Karpas-422 (cell line): ENCODE data around the gene GFOD2. TPM values are rescaled to one million over a fixed set of nuclear protein-coding genes. Genes with fewer than 3 reads are reported as not detected.
"Not testable (repeated sequence)": the region's sequence is repeated elsewhere in the genome, so short reads cannot be mapped to it uniquely, and the experiment has no call there.

Source experiments
- DNase-seq: peaks from one replicate; pipeline ENCODE4 v3.0.0-alpha.2; 2015
- H2AFZ ChIP-seq: fragments of 200-600 bp; sonication (generic); 2 replicates; pipeline ENCODE4 v1.6.1; 2014; ENCODE audit warnings: antibody characterized with exemption, low read length, mixed read lengths
- H3K27ac ChIP-seq: fragments of 200-600 bp; sonication (generic); 2 replicates; pipeline ENCODE4 v1.5.1; 2014; ENCODE audit warnings: mild to moderate bottlenecking, low read length, moderate library complexity
- H3K27me3 ChIP-seq: fragments of 200-600 bp; sonication (generic); 2 replicates; pipeline ENCODE4 v1.6.1; 2014; ENCODE audit warnings: low read length, mixed read lengths
- H3K36me3 ChIP-seq: fragments of 200-600 bp; sonication (generic); 2 replicates; pipeline ENCODE4 v1.6.1; 2014; ENCODE audit warnings: low read length, mixed read lengths; ENCODE audit not compliant: insufficient read depth
- H3K4me1 ChIP-seq: fragments of 200-600 bp; sonication (generic); 2 replicates; pipeline ENCODE4 v1.6.1; 2014; ENCODE audit warnings: mild to moderate bottlenecking, low read length, mixed read lengths
- H3K4me2 ChIP-seq: fragments of 200-600 bp; sonication (generic); 2 replicates; pipeline ENCODE4 v1.6.1; 2014; ENCODE audit warnings: low read length, low read depth, mild to moderate bottlenecking; ENCODE audit not compliant: poor library complexity, severe bottlenecking
- H3K4me3 ChIP-seq: fragments of 200-600 bp; sonication (generic); 2 replicates; pipeline ENCODE4 v1.5.1; 2014; ENCODE audit warnings: mild to moderate bottlenecking, antibody characterized with exemption, low read length, mixed read lengths
- H3K79me2 ChIP-seq: fragments of 200-600 bp; sonication (generic); 2 replicates; pipeline ENCODE4 v1.6.1; 2014; ENCODE audit warnings: mild to moderate bottlenecking, low read length, mixed read lengths
- H3K9ac ChIP-seq: fragments of 200-600 bp; sonication (generic); 2 replicates; pipeline ENCODE4 v1.6.0; 2014; ENCODE audit warnings: low read length
- H3K9me2 ChIP-seq: fragments of 200-600 bp; sonication (generic), shearing (Covaris generic); replicated peaks from 2 replicates; pipeline ENCODE4 v1.6.0; 2014; ENCODE audit warnings: mild to moderate bottlenecking, low read length, moderate library complexity; ENCODE audit not compliant: insufficient read depth
- H3K9me3 ChIP-seq: fragments of 300-700, 200-600 bp; sonication (generic); 2 replicates; pipeline ENCODE4 v1.6.1; 2014; ENCODE audit warnings: low read length, mixed read lengths
- H4K20me1 ChIP-seq: fragments of 200-600 bp; sonication (generic); 2 replicates; pipeline ENCODE4 v1.6.1; 2014; ENCODE audit warnings: mild to moderate bottlenecking, antibody characterized with exemption, low read length, low read depth; ENCODE audit not compliant: insufficient read depth
- total RNA-seq: library from RNA; depleted of rRNA; stranded (reverse); fragments of >200 nt; shearing (Covaris generic); gene quantifications from 2 replicates; pipeline ENCODE4 v1.2.3, GENCODE V29; 2014; ENCODE audit warnings: low replicate concordance

The GFOD2 gene
- total RNA-seq, 1 experiment from 2014 or later = 12.9 TPM

DNA sequence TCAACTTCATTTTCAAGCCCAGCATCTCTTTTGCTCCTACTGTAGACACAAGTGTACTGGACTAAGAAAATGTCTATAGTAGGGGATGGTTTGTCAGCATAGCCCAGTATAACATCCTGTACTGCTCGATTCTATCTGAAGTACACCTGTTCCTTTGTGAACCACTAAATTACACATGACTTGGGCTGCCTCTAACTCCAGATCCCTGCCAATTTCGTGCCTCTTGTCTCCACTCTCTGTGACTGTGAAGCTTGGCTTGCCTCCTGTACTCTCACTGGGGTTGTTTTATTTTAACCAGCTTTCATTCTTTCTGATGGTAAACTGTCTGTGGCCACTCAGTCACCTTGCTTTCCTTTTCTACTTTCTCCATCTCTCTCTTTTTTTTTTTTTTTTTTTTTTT is 24.5 kb downstream of the GFOD2 start:
- Histone ChIP-seq H3K4me3 (no peak overlapping the region), H3K9ac (no peak overlapping the region), H3K4me1 (peaks cover 9% of the 10 kb centered on the region), H3K27me3 (no peaks in the 10 kb centered on the region), H3K9me2 (no peaks in the 10 kb centered on the region), H3K79me2 (peaks cover 99% of the 10 kb centered on the region), H3K9me3 (no peaks in the 10 kb centered on the region), H3K4me2 (no peak overlapping the region), H3K27ac (no peak overlapping the region), H4K20me1 (0 out of 2 replicates have a peak, but pooled peaks cover 11% of the 10 kb centered on the region), H3K36me3 (peaks cover 8% of the 10 kb centered on the region), H2AFZ (no peak overlapping the region)
- DNase-seq = no peak

DNA sequence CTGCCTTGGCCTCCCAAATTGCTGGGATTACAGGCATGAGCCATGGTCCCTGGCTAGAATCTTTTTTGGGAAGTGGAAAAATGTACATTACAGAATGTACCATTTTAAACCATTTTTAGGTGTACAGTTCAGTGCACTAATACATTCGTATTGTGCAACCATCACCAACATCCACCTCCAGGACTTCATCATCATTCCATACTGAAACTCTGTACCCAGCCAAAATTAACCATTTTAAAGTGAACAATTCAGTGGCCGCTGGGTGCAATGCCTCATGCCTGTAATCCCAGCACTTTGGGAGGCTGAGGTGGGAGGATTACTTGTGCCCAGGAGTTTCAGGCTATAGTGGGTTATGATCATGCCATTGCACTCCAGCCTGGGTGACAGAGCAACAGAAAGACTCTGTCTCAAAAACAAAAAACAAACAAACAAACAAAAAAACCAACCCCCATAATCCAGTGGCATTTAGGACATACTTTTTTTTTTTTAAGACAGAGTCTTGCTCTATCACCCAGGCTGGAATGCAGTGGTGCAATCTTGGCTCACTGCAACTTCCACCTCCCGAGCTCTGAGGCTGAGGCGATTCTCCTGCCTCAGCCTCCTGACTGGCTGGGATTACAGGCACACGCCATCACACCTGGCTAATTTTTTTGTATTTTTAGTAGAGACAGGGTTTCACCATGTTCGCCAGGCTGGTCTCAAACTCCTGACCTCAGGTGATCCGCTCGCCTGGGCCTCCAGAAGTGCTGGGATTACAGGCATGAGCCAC is 25.4 kb downstream of the GFOD2 start:
- DNase-seq, H3K36me3 ChIP-seq: not testable (repeated sequence)
- 0 out of 2 replicates have a peak, but pooled peaks cover 11% of the 10 kb centered on the region for H4K20me1 ChIP-seq

DNA sequence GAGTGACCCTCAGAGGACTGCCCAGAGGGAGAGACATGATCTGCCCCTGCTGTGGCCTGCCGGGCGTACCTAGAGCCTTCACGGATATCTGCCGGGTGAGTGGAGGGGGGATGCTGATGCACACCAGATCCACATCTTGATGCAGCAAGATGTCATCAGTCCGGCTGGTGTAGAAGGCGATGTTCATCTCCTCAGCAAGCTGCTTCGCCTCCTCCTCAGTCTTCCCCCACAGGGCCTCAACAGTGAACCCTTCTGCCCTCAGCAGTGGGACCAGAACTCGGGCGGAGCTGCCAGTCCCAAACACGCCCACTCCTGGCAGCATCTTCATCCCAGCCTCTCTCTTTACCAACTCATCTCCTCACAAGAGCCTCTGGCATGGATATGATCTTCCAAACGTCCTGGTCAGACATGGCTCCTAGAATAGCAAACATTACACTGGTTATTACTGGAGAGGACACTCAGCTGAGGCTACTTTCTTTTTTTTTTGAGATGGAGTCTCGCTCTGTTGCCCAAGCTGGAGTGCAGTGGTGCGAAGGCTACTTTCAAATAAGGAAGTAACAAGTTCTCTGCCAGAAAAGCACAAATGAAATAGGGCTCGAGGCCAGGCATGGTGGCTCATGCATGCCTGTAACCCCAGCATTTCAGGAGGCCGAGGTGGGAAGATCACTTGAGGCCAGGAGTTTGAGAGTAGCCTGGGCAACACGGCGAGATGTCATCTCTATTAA is 33.6 kb downstream of the GFOD2 start:
- H4K20me1 ChIP-seq = peaks cover 10% of the 10 kb centered on the region; the same call in 1 of the 2 replicates
- peak; percentile 85 for DNase-seq
- H3K27me3 ChIP-seq = no peaks in the 10 kb centered on the region
- no peaks in the 10 kb centered on the region for H3K9me2 ChIP-seq
- peak overlapping the region; percentile 38 for H3K4me2 ChIP-seq
- no peaks in the 10 kb centered on the region for H3K9me3 ChIP-seq
- peaks cover 81% of the 10 kb centered on the region for H3K79me2 ChIP-seq
- no peak overlapping the region for H2AFZ ChIP-seq
- H3K9ac ChIP-seq = no peak overlapping the region; the same call in 1 of the 2 replicates
- H3K27ac ChIP-seq = peak overlapping the region; percentile 86
- H3K36me3 ChIP-seq = peaks cover 27% of the 10 kb centered on the region
- peaks cover 30% of the 10 kb centered on the region for H3K4me1 ChIP-seq
- H3K4me3 ChIP-seq = no peak overlapping the region

More for the DNA sequence above, 25.4 kb downstream of the GFOD2 start:
- H3K4me2 ChIP-seq, H3K9me2 ChIP-seq, H2AFZ ChIP-seq, H3K9me3 ChIP-seq, H3K27me3 ChIP-seq, H3K27ac ChIP-seq, H3K4me1 ChIP-seq, H3K4me3 ChIP-seq, H3K9ac ChIP-seq: not testable (repeated sequence)
- peaks cover 95% of the 10 kb centered on the region for H3K79me2 ChIP-seq

DNA sequence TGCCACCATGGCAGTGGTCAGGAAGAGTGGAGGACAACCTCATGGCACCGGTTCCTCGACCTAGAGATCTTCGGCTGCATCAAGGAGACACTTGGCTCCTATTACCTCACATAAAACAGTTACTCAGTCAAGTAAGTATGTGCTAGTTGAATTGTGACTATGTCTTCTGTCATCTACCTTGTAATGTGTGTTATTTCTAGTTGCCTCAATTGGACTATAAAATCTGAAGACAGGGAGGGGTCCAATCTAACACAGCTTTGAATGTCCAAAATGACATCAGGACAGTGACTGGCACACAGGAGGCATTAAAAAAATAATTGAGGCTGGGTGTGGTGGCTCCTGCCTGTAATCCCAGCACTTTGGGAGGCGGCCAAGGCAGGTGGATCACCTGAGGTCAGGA is 35.3 kb downstream of the GFOD2 start:
- Histone ChIP-seq H3K9me3 (no peaks in the 10 kb centered on the region), H4K20me1 (peaks cover 10% of the 10 kb centered on the region; the same call in 1 of the 2 replicates), H3K27ac (no peak overlapping the region), H3K27me3 (no peaks in the 10 kb centered on the region), H3K79me2 (peaks cover 71% of the 10 kb centered on the region), H3K9ac (no peak overlapping the region), H3K4me2 (no peak overlapping the region), H3K4me1 (peaks cover 30% of the 10 kb centered on the region), H3K4me3 (no peak overlapping the region), H3K9me2 (no peaks in the 10 kb centered on the region), H3K36me3 (peaks cover 24% of the 10 kb centered on the region), H2AFZ (no peak overlapping the region)
- DNase-seq = no peak

DNA sequence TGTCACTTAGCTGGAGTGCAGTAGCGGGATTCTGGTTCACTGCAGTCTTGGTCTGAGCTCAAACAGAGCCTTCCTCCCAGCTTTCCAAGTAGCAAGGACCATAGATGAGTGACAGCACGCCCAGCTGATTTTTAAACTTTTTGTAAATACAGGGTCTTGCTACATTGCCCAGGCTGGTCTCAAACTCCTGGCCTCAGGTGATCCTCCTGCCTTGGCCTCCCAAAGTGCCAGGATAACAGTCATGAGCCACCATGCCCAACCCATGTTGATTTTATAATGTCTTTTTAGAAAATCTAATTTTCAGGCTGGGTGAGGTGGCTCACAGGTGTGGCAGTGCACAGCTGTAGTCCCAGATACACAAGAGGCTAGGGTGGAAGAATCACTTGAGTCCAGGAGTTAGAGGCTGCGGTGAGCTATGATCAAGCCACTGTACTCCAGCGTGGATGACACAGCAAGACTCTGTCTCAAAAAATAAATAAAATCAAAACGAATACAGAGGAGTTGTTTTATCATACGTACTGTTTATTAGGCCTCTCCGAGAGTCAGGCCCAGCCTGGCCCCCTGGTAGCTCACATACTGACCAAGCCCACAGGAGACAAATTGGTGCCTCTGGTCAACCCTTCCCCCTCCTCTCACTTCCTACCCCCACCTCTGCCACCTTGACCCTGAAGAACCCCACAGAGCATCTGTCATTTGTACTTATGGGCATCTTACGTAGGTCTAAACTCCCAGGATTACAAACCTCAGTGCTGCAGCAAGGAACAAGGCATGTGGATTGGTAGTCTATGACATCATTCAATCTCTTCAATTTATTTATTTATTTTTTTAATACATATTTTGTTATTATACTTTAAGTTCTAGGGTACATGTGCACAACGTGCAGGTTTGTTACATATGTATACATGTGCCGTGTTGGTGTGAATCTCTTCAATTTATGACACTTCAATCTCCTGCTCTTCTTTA is 38.9 kb downstream of the GFOD2 start:
- Histone ChIP-seq H3K9me2 (no peaks in the 10 kb centered on the region), H3K27ac (no peak overlapping the region), H3K27me3 (no peaks in the 10 kb centered on the region), H3K4me1 (peaks cover 5% of the 10 kb centered on the region), H3K9me3 (no peaks in the 10 kb centered on the region), H3K9ac (no peak overlapping the region), H4K20me1 (peaks cover 5% of the 10 kb centered on the region; the same call in 1 of the 2 replicates), H3K79me2 (peaks cover 47% of the 10 kb centered on the region), H2AFZ (no peak overlapping the region), H3K36me3 (peaks cover 22% of the 10 kb centered on the region), H3K4me3 (no peak overlapping the region), H3K4me2 (no peak overlapping the region)
- no peak for DNase-seq

DNA sequence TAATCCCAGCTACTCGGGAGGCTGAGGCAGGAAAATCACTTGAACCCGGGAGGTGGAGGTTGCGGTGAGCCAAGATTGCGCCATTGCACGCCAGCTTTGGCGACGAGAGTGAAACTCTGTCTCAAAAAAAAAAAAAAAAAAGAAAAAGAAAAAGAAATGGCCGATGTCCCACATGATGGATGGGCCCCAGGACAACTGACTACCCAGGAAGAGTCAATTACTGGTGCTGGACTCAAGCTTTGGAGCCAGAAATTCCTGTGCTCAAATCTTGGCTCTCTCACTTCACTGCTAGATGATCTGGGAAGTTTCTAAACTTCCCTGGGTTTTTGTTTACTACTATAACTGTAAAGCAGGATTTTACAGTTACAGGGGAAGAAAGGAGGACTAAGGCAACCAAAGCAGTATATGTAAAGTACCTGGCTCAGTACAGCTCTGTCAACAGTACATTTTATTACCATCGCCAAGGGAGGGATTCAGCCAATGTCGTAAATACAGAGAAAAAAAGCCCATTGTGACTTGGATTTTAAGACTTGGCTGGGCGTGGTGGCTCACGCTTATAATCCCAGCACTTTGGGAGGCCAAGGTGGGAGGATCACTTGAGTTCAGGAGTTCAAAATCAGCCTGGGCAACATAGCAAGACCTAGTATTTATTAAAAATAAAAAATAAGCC is 40.6 kb downstream of the GFOD2 start:
- Histone ChIP-seq H4K20me1 (no peaks in the 10 kb centered on the region), H3K36me3 (peaks cover 10% of the 10 kb centered on the region; the same call in 1 of the 2 replicates), H3K27me3 (no peaks in the 10 kb centered on the region), H3K27ac (no peak overlapping the region), H3K4me2 (no peak overlapping the region), H3K79me2 (peaks cover 35% of the 10 kb centered on the region), H3K4me1 (peaks cover 17% of the 10 kb centered on the region), H2AFZ (no peak overlapping the region), H3K9me3 (no peaks in the 10 kb centered on the region), H3K4me3 (no peak overlapping the region), H3K9ac (no peak overlapping the region), H3K9me2 (no peaks in the 10 kb centered on the region)
- DNase-seq = no peak

DNA sequence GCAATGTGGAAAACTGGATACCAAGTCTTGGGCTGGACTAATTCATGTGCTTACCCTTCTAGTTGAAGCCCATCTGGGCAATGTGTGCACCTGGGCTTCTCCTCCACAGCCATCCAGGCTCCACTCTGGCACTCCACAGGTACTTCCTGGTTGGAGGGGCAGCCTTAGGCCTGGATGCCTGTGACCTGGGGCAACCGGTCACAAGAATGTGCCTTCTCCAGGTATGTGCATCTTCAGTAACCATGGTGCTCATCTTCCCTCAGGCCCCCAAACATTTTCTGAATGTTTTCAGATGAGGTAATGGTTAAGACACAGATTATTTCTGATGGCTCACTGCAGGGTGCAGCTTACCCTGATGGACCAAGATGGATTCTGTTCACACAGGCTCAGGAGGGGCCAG is 41.4 kb downstream of the GFOD2 start:
- no peaks in the 10 kb centered on the region for H3K27me3 ChIP-seq
- no peak overlapping the region for H3K4me3 ChIP-seq
- peaks cover 25% of the 10 kb centered on the region for H3K4me1 ChIP-seq
- H3K9me3 ChIP-seq = no peaks in the 10 kb centered on the region
- H4K20me1 ChIP-seq = no peaks in the 10 kb centered on the region
- no peak overlapping the region for H3K9ac ChIP-seq
- H3K27ac ChIP-seq = no peak overlapping the region
- no peak overlapping the region for H2AFZ ChIP-seq
- peaks cover 33% of the 10 kb centered on the region for H3K79me2 ChIP-seq
- H3K9me2 ChIP-seq = no peaks in the 10 kb centered on the region
- DNase-seq = no peak
- peaks cover 4% of the 10 kb centered on the region; the same call in 1 of the 2 replicates for H3K36me3 ChIP-seq
- no peak overlapping the region for H3K4me2 ChIP-seq
